K562 (cell line): ENCODE measurements around the gene RAB31. TPM values are rescaled to one million over a fixed set of nuclear protein-coding genes. Genes with fewer than 3 reads are reported as not detected.

Experiments used
- DMBX1 ChIP-seq: fragments of 250-450 bp; sonication (Bioruptor Pico); IDR thresholded peaks from 2 replicates; pipeline ENCODE4 v1.8.0; 2022; ENCODE audit warnings: inconsistent platforms, mild to moderate bottlenecking, moderate library complexity, borderline replicate concordance
- KLF1 ChIP-seq: fragments of 450-650 bp; IDR thresholded peaks from 2 replicates; pipeline ENCODE4 v1.6.1; 2016; ENCODE audit warnings: missing genetic modification characterization, missing compliant biosample characterization
- LARP7 ChIP-seq: fragments of 450-650 bp; IDR thresholded peaks from 2 replicates; pipeline ENCODE4 v1.6.1; 2016
- MAFG ChIP-seq: fragments of 450-650 bp; conservative IDR thresholded peaks from 2 replicates; pipeline ENCODE4 v1.6.1; 2016; ENCODE audit warnings: missing genetic modification characterization, missing compliant biosample characterization
- NCOR1 ChIP-seq: fragments of 450-650 bp; IDR thresholded peaks from 2 replicates; pipeline ENCODE4 v1.6.1; 2016; ENCODE audit warnings: mild to moderate bottlenecking, moderate library complexity
- NRF1 ChIP-seq, 2 experiments: fragments of 450-650 bp; IDR thresholded peaks in 1 of 2; conservative IDR thresholded peaks in 1 of 2; 2 replicates each; pipeline ENCODE4 v1.6.1; 2014; ENCODE audit warnings: mild to moderate bottlenecking in 2 of 2
- POLR3G ChIP-seq: IDR thresholded peaks from 2 replicates; pipeline ENCODE4 v1.6.1; 2011; ENCODE audit not compliant: insufficient read length, insufficient replicate concordance; ENCODE audit errors: extremely low read depth
- RCOR1 ChIP-seq, 2 experiments: IDR thresholded peaks; 2 replicates each; pipeline ENCODE4 v1.6.1; 2012; ENCODE audit warnings: low read depth in 2 of 2, low read length in 2 of 2, borderline replicate concordance in 1 of 2, improper control_type of control experiment in 1 of 2
- SIX5 ChIP-seq, 2 experiments: IDR thresholded peaks; 2 replicates each; pipeline ENCODE4 v1.6.1; 2011; ENCODE audit warnings: low read length in 2 of 2, borderline replicate concordance in 1 of 2, low read depth in 1 of 2, mild to moderate bottlenecking in 1 of 2, moderate library complexity in 1 of 2; ENCODE audit not compliant: insufficient read depth in 1 of 2
- TRIM24 ChIP-seq, 2 experiments: fragments of 450-650 bp; IDR thresholded peaks; 2 replicates each; pipeline ENCODE4 v1.6.1; 2016
- ZNF586 ChIP-seq: fragments of 450-650 bp; formaldehyde crosslinking; conservative IDR thresholded peaks from 2 replicates; pipeline ENCODE4 v1.4.0; 2020; ENCODE audit warnings: mild to moderate bottlenecking, moderate library complexity
- polyA plus RNA-seq, 8 experiments: library from polyadenylated mRNA; depleted of rRNA in 4 of 8; stranded (reverse) in 5 of 8; unstranded in 3 of 8; fragments of >200 nt; fragmentation: Nextera tagmentation in 2 of 8; fragmentation: Illumina TruSeq in 1 of 8; extraction: Ambion mirVana in 2 of 8; extraction: Trizol in 1 of 8; gene quantifications; 2 replicates each; pipeline versions ENCODE4 v1.2.1 to v1.2.3, GENCODE V29; 2011 to 2014; ENCODE audit warnings: inconsistent platforms in 1 of 8, missing spikeins in 1 of 8
- total RNA-seq, 7 experiments: library from RNA; depleted of rRNA in 6 of 7; stranded (reverse); fragments of >200 nt in 6 of 7; fragmentation: Illumina TruSeq in 2 of 7; extraction: Trizol in 2 of 7; gene quantifications; 2 replicates each; pipeline versions ENCODE4 v1.2.1 to v1.2.3, GENCODE V29; 2011 to 2021; ENCODE audit warnings: low replicate concordance in 1 of 7
- TF ChIP-seq, protein P1 (sequence below): fragments of 450-650 bp; IDR thresholded peaks from 2 replicates; pipeline ENCODE4 v1.6.1; 2016; ENCODE audit warnings: missing biosample characterization, missing genetic modification characterization
- TF ChIP-seq, protein P2 (sequence below): IDR thresholded peaks from 2 replicates; pipeline ENCODE4 v1.6.1; 2011; ENCODE audit not compliant: insufficient read length; ENCODE audit errors: extremely low read depth
- TF ChIP-seq, protein P3 (sequence below), 3 experiments: IDR thresholded peaks in 2 of 3; conservative IDR thresholded peaks in 1 of 3; 2 replicates each; pipeline ENCODE4 v1.5.1; 2011 to 2012; ENCODE audit warnings: low read length in 3 of 3, mild to moderate bottlenecking in 3 of 3, control low read depth in 2 of 3, improper control_type of control experiment in 1 of 3, inconsistent platforms in 1 of 3, low read depth in 1 of 3, mixed read lengths in 1 of 3, moderate library complexity in 1 of 3; ENCODE audit not compliant: insufficient read depth in 2 of 3
- TF ChIP-seq, protein P4 (sequence below): sonication (generic); formaldehyde crosslinking; IDR thresholded peaks from 2 replicates; pipeline ENCODE4 v1.5.0; 2020; ENCODE audit warnings: missing genetic modification reagents
- TF ChIP-seq, protein P5 (sequence below): fragments of 250-450 bp; sonication (Bioruptor Pico); IDR thresholded peaks from 2 replicates; pipeline ENCODE4 v1.5.0; 2020; ENCODE audit warnings: mild to moderate bottlenecking, borderline replicate concordance
- TF ChIP-seq, protein P6 (sequence below), 3 experiments: fragments of 200-800 bp in 1 of 3; fragments of 250-450 bp in 1 of 3; fragments of 450-650 bp in 1 of 3; sonication (Bioruptor Pico) in 1 of 3; sonication (Bioruptor generic) in 1 of 3; formaldehyde crosslinking in 1 of 3; IDR thresholded peaks; 2 replicates each; pipeline versions ENCODE4 v1.6.1 to v1.8.0; 2016 to 2022; ENCODE audit warnings: mild to moderate bottlenecking in 2 of 3, missing genetic modification characterization in 2 of 3, missing compliant biosample characterization in 1 of 3, moderate library complexity in 1 of 3

Gene RAB31
- total and polyA plus RNA-seq, 9 of the 15 experiments (the other 6 are each of a cell fraction or from before 2014, with no cell fraction given): 20.7 to 70.4 (median 41.3) TPM

DNA sequence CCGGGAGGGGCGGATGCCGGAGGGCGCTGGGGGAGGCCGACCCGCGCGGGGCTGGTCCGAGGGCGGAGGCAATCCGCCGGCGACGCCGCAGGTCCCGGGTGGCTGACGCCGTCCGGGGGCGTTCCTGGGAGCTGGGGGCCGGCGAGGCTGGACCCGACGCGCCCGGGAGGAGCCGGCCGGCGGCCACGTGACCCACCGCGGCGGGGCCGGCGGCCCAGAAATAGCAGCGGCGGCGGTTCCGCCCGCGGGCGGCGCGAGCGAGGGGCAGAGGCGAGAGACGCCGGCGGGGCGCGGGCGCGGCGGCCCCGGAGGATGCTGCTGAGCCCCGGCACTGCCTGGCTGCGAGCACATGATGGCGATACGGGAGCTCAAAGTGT is at the start of gene RAB31 (continued):
- TF ChIP-seq, protein P1, sequence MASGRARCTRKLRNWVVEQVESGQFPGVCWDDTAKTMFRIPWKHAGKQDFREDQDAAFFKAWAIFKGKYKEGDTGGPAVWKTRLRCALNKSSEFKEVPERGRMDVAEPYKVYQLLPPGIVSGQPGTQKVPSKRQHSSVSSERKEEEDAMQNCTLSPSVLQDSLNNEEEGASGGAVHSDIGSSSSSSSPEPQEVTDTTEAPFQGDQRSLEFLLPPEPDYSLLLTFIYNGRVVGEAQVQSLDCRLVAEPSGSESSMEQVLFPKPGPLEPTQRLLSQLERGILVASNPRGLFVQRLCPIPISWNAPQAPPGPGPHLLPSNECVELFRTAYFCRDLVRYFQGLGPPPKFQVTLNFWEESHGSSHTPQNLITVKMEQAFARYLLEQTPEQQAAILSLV (tag): no peak
- no peak for TF ChIP-seq POLR3G
- no peak for TF ChIP-seq MAFG (tag)
- no peak for TF ChIP-seq SIX5 (IDR thresholded peaks at IDR 0.05; ENCODE audit: borderline replicate concordance in 1 of 2, insufficient read depth in 1 of 2, low read depth in 1 of 2, low read length in 2 of 2)
- TF ChIP-seq ZNF586: no peak
- TF ChIP-seq TRIM24 (IDR thresholded peaks at IDR 0.05): no peak
- no peak for TF ChIP-seq DMBX1
- no peak for TF ChIP-seq LARP7
- no peak for TF ChIP-seq KLF1 (tag)
- TF ChIP-seq, protein P2, sequence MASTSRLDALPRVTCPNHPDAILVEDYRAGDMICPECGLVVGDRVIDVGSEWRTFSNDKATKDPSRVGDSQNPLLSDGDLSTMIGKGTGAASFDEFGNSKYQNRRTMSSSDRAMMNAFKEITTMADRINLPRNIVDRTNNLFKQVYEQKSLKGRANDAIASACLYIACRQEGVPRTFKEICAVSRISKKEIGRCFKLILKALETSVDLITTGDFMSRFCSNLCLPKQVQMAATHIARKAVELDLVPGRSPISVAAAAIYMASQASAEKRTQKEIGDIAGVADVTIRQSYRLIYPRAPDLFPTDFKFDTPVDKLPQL: no peak
- TF ChIP-seq, protein P3, sequence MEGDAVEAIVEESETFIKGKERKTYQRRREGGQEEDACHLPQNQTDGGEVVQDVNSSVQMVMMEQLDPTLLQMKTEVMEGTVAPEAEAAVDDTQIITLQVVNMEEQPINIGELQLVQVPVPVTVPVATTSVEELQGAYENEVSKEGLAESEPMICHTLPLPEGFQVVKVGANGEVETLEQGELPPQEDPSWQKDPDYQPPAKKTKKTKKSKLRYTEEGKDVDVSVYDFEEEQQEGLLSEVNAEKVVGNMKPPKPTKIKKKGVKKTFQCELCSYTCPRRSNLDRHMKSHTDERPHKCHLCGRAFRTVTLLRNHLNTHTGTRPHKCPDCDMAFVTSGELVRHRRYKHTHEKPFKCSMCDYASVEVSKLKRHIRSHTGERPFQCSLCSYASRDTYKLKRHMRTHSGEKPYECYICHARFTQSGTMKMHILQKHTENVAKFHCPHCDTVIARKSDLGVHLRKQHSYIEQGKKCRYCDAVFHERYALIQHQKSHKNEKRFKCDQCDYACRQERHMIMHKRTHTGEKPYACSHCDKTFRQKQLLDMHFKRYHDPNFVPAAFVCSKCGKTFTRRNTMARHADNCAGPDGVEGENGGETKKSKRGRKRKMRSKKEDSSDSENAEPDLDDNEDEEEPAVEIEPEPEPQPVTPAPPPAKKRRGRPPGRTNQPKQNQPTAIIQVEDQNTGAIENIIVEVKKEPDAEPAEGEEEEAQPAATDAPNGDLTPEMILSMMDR (IDR thresholded peaks at IDR 0.05 in 2 of 3, conservative IDR thresholded peaks at IDR 0.05 in 1 of 3; ENCODE audit: insufficient read depth in 2 of 3, low read depth in 1 of 3, low read length in 3 of 3): 0 out of 6 replicates have a peak, but pooled peaks of 1 of the 3 experiments have one; percentile 14
- 0 out of 4 replicates have a peak, but pooled peaks of 1 of the 2 experiments have one; percentile 46 for TF ChIP-seq RCOR1 (IDR thresholded peaks at IDR 0.05; ENCODE audit: borderline replicate concordance in 1 of 2, low read depth in 2 of 2, low read length in 2 of 2)
- TF ChIP-seq NCOR1: no peak
- TF ChIP-seq, protein P4, sequence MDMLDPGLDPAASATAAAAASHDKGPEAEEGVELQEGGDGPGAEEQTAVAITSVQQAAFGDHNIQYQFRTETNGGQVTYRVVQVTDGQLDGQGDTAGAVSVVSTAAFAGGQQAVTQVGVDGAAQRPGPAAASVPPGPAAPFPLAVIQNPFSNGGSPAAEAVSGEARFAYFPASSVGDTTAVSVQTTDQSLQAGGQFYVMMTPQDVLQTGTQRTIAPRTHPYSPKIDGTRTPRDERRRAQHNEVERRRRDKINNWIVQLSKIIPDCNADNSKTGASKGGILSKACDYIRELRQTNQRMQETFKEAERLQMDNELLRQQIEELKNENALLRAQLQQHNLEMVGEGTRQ: peak; percentile 74
- TF ChIP-seq, protein P5, sequence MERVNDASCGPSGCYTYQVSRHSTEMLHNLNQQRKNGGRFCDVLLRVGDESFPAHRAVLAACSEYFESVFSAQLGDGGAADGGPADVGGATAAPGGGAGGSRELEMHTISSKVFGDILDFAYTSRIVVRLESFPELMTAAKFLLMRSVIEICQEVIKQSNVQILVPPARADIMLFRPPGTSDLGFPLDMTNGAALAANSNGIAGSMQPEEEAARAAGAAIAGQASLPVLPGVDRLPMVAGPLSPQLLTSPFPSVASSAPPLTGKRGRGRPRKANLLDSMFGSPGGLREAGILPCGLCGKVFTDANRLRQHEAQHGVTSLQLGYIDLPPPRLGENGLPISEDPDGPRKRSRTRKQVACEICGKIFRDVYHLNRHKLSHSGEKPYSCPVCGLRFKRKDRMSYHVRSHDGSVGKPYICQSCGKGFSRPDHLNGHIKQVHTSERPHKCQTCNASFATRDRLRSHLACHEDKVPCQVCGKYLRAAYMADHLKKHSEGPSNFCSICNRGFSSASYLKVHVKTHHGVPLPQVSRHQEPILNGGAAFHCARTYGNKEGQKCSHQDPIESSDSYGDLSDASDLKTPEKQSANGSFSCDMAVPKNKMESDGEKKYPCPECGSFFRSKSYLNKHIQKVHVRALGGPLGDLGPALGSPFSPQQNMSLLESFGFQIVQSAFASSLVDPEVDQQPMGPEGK (CRISPR knock-in tag): no peak
- TF ChIP-seq NRF1 (conservative IDR thresholded peaks at IDR 0.05 in 1 of 2, IDR thresholded peaks at IDR 0.05 in 1 of 2): peak in 1 of 2 experiments; percentile 19; a peak in 2 of 4 replicates
- TF ChIP-seq, protein P6, sequence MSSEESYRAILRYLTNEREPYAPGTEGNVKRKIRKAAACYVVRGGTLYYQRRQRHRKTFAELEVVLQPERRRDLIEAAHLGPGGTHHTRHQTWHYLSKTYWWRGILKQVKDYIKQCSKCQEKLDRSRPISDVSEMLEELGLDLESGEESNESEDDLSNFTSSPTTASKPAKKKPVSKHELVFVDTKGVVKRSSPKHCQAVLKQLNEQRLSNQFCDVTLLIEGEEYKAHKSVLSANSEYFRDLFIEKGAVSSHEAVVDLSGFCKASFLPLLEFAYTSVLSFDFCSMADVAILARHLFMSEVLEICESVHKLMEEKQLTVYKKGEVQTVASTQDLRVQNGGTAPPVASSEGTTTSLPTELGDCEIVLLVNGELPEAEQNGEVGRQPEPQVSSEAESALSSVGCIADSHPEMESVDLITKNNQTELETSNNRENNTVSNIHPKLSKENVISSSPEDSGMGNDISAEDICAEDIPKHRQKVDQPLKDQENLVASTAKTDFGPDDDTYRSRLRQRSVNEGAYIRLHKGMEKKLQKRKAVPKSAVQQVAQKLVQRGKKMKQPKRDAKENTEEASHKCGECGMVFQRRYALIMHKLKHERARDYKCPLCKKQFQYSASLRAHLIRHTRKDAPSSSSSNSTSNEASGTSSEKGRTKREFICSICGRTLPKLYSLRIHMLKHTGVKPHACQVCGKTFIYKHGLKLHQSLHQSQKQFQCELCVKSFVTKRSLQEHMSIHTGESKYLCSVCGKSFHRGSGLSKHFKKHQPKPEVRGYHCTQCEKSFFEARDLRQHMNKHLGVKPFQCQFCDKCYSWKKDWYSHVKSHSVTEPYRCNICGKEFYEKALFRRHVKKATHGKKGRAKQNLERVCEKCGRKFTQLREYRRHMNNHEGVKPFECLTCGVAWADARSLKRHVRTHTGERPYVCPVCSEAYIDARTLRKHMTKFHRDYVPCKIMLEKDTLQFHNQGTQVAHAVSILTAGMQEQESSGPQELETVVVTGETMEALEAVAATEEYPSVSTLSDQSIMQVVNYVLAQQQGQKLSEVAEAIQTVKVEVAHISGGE (CRISPR knock-in tag; IDR thresholded peaks at IDR 0.05): 0 out of 6 replicates have a peak, but pooled peaks of 1 of the 3 experiments have one; percentile 18
